H4 (cell line): ENCODE results near the gene FKBP5. TPM values are rescaled to one million over a fixed set of nuclear protein-coding genes. Genes with fewer than 3 reads are reported as not detected.
"Not testable (repeated sequence)": the region's sequence is repeated elsewhere in the genome, so short reads cannot be mapped to it uniquely, and the experiment has no call there.

Experiments used
- DNase-seq: peaks from one replicate; pipeline ENCODE4 v3.0.0-alpha.2; 2015; ENCODE audit warnings: low spot score
- total RNA-seq: library from RNA; depleted of rRNA; stranded (reverse); fragments of >200 nt; shearing (Covaris generic); gene quantifications from 2 replicates; pipeline ENCODE4 v1.2.3, GENCODE V29; 2014

Gene FKBP5
- total RNA-seq, 1 experiment from 2014 or later = 3.4 TPM

DNA sequence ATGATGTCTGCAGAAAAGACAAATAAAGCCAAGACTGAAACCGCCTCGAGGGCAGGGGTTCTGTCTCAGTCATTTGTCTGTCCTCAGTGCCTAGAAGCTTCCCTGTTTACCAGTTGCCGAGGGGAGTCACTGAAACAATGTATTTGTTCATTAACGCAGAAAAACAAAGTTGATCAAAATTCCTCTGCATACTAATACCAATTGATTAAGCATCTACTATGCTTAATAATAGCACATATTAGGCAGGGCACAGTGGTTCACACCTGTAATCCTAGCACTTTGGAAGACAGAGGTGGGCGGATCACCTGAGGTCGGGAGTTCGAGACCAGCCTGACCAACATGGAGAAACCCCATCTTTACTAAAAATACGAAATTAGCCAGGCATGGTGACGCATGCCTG lies 1.8 kb upstream of the FKBP5 start:
- no peak for DNase-seq

DNA sequence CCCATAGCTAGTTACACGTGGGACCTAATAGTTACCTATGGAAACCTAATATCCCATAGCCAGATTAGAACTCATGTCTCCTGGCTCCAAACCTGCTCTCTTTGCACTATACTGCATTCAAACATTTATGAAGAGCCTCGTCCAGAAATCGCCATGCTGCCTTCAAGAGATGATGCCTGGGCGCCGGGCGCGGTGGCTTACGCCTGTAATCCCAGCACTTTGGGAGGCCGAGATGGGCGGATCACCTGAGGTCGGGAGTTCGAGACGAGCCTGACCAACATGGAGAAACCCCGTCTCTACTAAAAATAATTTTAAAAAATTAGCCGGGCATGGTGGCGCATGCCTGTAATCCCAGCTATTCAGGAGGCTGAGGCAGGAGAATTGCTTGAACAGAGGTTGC lies 1.3 kb upstream of the FKBP5 start:
- not testable (repeated sequence) for DNase-seq

DNA sequence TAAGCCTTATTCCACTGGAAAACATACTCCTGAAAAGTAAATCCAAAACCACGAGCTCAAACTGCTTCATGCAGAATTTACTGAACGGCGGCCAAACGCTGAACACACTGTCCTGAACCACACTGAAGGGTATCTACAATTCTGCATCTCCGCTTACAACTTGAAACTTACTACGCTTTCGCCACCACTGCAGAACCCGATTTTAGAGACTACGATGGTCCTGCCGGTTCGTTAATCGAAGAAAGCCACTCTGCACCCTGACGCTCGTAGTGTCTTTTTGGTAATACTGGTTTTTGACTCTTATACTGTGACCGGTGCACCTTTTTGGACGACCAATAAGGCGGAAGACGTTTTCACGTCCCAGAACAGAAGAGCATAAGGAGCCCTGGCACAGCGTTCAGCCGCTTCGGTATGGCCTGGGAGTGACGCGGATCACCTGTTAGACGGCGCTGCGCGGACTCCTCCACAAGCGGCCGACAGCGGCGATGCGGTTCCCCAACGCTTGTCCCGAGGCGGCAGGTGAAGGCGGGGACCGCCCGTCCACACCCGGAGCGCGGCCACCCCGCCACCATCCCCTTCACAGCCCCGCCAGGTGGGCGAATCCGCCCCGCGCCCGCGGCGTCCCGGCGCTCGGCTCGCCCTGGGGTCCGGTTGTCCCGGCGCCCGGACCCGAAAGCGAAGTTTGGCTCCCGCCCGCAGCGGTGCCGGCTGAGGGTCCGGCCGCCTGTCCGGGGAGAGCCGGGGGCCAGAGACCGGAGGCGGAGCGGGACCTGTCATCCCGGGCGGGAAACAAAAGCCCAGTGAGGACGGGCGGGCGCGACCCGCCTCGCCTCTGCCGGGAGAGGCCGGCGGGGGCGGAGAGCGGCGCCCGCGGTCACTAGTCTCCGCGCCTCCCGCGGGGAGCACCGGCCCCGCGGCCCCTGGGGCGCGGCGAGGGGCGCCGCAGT lies 784 bp downstream of the FKBP5 start:
- DNase-seq = peak; percentile 17

DNA sequence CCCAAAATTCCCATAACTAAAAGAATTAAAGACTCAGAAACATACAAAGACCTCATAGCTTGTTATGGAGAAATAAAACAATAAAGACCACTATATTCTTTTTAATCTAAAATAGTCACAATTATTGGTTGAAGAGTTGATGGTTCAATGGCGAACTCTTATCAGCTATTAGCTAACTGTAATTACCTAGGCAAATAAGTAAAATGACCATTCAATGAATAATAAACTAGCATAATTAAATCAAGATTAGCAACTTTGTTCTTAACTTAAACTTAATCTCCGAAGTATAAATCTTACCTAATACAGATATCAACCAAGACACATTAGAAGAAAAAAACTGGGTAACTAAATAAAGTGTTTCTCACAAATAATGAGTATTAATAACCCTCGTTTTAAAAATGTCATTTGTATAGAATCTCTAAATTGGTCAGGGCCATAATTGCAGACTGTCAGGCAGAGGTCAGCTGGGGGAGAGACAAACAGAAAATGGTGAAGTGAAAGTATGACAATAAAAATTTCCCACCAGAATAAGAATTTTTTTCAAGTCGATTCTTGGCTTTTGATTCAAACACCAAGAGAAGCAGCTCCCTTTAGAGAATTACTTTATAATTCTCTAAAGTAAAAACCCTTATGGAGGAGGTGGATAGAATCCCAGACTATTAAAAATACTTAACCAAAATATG lies 1.7 kb downstream of the FKBP5 start:
- DNase-seq = no peak

DNA sequence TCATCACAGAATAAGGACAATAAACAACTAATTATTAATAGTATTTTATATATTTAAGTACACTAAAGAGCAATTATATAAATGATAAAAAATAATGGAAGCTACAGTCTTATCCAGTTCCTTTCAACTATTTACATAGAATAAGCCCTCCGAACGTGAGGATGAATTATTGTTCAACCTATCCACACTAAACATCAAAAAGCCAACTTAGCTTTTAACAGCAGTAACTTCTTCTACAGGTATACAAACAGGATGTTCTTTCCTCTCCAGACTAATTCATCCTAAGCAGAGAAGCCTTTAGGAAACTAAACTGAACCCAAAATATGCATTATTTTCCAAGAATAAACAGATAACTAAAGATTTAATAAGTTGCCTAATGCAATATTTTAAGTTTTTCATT lies 2.3 kb downstream of the FKBP5 start:
- DNase-seq = no peak

DNA sequence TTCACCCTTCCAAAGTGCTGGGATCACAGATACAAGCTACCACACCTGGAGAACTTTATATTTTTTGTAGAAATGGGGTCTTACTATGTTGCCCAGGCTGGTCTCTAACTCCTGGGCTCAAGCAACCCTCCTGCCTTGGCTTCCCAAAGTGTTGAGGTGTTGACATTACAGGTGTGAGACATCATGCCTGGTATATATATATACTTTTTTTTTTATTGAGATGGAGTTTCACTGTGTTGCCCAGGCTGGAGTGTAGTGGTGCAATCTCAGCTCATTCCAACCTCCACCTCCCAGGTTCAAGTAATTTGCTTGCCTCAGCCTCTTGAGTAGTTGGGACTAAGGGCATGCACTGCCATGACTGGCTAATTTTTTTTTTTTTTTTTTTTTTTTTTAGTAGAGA lies 5.4 kb downstream of the FKBP5 start:
- DNase-seq = no peak

DNA sequence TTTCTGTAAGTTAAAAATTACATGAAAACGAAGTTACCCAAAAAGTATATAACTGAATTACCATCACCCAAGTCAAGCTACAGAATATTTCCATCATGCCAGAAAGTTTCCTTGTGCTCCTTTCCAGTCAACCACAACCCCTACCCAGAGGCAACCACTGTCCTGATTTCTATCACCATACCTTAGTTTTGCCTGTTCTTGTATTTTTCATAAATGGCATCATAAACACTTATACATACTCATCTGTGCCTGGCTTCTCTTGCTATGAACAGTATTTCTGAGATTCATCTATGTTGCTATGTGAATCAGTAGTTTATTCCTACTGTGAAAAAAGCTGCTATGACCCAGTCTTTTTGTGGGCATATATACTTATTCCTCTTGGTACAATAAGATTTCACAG lies 7.4 kb downstream of the FKBP5 start:
- DNase-seq = no peak

DNA sequence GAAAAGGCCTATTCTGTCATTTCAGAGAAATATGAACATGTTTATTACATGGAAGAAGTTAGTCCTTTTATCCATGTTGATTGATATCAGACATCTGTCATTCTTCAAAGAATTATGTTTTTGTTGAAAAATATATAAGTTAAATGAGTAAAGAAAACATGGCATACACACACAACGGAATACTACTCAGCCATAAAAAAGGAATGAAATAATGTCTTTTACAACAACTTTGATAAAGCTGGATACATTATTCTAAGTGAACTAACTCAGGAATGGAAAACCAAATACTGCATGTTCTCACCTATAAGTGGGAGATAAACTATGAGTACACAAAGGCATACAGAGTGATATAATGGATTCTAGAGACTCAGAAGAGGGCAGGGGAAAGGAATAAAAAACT lies 9.3 kb downstream of the FKBP5 start:
- no peak for DNase-seq

DNA sequence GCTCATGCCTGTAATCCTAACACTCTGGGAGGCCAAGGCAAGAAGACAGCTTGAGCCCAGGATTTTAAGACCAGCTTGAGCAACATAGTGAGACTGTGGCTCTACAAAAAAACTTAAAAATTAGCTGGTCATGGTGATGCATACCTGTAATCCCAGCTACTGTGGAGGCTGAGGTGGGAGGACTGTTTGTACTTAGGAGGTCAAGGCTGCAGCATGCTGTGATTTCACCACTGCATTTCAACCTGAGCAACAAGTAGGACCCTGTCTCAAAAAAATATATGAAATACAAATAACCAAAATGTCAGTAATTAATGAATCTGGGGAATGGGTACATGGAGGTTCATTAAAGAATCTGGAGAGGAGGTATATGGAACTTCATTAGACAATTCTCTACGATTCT lies 9.9 kb downstream of the FKBP5 start:
- DNase-seq = no peak

DNA sequence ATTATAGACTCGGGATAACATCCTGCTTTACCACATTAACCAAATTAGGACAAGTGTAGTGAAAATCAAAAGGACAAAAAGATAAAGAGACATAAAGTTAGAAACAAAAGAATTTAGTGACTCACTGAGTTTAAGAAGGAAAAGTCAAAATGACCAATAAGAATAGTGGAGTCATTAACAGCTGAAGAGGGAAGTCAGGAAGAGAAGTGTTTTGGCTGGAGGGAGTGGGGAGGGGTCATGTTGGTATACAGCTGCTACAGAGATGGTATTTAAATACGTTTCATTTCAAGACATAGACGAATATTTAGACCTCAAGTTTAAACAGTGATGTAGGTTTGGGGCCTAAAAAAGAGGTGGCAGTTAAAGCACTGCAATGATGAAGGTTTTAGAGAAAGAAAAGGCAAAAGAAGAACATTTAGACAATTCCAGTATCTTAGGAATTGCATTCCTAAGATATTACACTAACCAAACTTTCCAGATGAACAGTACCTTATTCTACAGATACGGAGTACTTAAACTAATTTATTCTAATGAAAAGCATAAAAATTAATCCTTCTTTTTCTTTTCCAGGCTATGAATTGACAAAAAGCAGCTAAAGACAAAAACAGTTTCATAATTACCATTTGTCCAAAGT lies 10.6 kb downstream of the FKBP5 start:
- DNase-seq = no peak

DNA sequence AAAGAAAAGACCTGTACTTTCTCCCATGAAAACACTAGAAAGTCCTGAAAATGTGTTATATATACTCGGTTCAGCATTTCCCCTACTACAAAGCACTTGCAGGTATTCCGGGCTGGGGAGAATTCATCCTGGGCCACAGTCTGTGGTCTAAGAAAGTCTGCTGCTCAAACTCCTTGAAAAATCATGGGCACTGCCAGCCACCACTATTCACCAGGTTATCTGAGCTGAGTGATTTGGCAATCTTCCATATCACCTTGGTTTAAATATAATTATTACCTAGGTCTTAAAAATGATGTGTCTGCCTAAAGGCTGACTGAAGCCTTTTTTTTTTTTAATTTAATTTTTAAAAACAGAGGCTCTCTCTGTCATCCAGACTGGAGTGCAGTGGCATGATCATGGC lies 11.3 kb downstream of the FKBP5 start:
- DNase-seq = no peak

DNA sequence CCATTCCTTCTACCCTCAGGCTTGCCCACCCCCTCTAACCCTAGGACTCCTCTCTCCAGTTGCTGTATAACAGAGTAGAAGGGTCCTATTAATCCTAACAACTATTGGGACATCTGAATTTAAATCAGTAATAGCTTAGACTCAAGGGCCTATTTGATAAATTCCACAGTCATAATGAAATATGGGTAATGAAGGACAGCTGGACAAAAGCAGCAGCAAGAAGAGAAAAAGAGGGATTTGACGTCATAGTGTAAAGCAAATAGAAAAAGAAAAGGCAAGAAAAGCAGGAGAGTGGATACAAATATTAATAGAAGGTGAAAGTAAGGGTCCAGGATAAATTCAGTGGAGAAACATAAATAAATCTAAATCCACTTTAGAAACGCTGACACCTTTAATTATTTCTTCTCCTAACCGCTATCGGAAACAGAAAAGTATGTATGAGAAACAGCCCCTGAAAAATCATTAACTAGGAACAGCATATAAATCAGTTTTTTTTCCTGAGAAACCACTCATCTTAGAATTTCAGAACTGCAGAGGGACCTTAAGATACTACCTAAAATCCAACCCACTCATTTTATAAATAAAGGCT lies 12.8 kb downstream of the FKBP5 start:
- DNase-seq = no peak

DNA sequence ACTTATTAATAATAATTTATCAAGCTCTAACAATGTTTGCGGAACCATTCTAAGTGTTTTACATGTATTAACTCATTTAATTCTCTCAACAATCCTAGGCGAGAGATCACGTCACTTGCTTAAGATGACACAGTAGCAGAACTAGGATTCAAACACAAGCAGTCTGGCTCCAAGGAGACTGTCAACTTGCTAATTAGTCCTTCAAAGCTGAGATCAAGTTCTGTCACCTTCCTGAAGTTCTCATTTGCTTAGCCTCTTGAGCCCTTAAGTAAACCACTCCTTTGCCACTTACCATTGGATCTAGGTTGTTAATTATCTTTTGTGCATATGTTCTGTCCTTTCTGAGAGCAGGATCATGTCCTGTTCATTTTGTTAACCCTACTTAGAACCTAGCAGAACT lies 14.1 kb downstream of the FKBP5 start:
- DNase-seq = no peak

DNA sequence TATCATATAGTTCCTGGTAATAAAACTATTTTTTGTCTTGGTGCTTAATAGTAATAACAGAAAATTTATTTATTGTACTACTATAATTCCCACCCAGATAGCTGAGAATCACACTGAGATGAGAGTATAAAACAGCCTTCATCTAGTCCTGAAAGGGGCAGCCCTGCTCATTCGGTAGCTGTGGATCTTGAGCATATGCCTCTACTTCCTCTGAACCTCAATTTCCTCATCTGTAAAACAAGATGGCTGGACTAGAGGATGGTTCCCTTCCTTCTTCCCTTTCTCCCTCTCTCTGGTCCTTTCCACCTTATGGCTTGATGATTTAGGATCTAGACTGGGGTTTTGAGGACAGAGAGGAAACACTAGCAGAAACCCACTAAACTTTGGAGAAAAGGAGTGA lies 15.0 kb downstream of the FKBP5 start:
- DNase-seq = no peak

DNA sequence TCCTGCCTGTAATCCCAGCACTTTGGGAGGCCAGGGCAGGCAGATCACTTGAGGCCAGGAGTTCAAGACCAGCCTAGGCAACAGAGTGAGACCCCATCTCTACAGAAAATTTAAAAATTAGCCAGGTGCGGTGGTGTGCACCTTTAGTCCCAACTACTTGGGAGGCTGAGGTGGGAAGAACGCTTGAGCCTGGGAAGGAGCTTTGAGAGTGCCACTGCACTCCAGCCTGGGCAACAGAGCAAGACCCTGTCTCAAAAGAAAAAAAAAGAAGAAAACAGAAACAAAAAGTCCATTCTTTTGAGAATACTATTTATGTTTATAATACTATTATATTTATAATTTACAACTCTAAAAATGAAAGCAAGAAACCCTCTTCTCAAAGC lies 15.4 kb downstream of the FKBP5 start:
- DNase-seq = not testable (repeated sequence)

DNA sequence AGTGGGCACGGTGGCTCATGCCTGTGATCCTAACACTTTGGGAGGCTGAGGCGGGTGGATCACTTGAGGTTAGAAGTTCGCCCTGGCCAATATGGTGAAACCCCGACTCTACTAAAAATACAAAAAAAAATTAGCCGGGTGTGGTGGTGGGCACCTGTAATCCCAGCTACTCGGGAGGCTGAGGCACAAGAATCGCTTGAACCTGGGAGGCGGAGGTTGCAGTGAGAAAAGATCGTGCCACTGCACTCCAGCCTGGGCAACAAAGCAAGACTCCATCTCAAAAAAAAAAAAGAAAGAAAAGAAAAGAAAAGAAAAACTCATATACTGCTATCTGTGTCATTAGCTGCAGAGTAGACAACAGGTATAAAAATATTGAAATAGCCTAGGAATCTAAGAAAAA lies 18.3 kb downstream of the FKBP5 start:
- not testable (repeated sequence) for DNase-seq

DNA sequence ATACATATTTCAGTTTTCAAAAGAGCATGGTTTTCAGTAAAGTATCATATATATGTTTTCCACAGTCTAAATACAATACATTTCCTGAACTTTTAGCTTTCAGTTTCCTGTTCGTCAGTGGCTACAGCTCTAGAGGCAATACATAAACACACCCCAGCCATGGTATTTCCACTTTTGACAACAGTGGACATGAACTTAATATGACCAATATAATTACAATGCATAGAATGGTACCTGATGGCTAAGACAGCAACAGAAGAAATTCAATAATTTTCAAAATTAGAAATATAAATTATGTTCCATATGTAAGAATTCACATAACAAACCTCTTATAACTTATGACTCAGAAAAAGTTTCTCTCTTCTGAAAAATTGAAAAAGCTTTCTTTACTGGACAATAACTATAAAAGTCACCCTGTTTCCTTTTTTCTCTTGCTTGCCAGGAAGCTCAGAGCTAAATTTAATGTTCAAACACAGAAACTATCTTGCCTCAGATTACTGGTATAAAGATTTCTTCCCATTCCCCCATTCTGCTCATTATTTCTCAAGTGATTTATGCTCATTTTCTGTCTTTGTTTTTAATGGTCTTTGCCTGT lies 19.2 kb downstream of the FKBP5 start:
- DNase-seq = peak; percentile 20

DNA sequence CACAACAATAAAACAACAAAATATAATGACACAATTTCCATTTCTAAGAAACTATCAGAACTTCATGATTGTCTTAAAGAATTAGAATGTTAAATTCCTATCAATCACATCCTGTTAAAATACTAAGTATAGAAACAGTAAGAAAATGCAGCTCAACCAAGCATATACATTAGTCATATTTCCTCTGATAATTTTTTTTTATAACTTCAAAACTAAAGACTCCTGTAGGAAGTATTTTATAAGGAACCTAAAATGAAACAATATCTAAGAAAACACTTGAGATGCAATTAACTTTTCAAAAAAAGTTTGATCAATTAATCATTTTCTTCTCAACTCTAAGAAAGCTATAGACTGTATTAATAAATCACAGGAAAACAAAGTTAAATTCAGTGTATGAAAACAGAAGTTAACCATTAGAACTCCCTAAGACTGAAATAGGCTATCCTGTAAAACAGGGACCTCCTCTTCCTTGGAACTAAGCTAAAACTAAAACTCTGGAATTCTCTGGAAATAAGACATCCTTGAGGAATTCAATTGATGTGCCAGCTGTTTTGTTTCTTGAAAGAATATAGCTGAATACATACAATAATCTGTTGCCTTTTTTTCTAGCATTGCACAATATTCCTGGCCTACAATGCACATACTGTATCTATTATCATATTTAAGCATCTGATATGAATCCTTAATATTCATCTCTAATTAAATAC lies 19.8 kb downstream of the FKBP5 start:
- no peak for DNase-seq

DNA sequence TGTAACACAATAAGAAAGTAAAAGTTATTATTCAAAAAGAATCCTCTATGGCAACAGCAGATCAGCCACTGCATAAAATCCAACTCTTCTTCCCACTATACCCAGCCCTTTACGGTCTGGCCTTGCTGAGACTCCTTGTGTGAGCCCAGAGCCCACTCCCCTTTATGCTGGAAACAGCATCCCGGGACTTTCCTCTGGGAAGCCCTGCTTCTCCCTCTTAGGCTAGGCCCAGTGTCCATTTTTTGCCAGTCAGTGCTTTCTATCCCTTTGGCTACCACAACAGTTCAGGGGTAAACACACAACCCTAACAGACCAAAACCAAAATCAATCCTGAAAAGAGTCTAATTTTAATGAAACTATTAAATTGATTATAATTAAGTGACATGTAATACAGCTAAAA lies 20.6 kb downstream of the FKBP5 start:
- no peak for DNase-seq

DNA sequence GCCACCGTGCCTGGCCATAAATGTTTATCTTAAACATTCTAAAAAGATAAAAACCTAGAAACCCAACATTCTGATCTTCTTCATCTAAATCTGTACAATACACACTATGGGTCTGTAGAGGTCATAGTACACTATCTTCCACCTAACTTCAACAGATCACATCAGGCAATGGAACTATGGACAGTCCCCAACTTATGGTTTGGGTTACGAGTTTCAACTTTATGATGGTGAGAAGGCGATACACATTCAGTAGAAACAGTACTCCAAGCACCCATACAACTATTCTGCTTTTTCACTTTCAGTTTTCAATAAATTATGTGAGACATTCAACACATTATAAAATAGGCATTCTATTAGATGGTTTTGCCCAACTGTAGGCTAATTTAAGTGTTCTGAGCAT lies 23.1 kb downstream of the FKBP5 start:
- DNase-seq = no peak

DNA sequence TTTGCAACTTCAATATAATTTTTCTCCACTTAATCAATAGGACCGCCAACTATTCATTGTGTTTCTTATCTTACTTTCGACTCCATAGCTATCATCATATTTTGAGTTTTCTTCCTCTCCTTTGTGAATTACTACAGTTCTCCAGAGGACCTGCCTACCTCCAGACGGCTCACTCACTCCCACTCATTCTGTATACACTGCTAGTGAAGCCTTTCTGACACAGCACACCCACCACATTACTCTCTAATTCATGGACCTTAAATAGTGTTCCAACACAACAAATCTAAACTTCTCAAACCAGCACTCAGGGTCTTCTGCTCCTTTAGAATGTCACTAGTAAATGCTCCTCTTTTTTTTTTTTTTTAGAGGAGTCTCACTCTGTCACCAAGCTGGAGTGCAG lies 23.8 kb downstream of the FKBP5 start:
- no peak for DNase-seq
